Measurements from ENCODE around the gene KCNN3.

Gene KCNN3

DNA sequence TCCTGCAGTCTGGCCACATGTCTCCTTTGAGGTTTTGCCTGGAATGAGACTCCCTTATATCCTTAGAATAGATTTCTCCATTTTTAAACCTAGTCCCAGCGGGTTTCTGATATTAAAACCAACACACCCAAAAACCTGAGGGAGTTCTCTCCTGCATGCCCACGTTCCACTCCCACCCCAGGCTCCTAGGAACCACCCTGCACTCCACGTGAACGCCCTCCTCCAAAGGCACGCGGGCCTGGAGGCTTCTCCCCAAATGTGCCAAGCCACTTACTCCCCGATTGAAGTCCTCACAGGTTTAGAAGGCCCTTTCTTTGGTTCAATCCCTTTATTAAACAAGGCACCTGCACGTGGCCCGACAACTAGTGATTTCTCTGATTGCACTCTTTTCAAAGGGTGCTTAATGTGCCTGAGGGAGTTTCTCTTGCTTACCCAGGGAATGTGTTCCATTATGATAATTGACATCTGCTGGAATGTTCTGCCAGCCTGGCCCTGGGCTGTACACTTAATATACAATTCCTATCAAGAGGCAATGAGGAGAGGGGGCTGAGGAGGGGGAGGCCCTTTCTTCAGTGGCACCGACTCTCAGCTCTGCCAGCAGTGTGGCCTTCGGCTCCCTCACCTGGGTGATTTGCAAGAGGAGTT, 157.8 kb downstream of the KCNN3 start:
- TF ChIP-seq EZH2 (optimal IDR thresholded peaks at IDR 0.05; ENCODE audit: low read depth, low read length) (no peak), EZH2phosphoT487 (IDR thresholded peaks at IDR 0.05; ENCODE audit: low read length) (no peak), CTCF (IDR thresholded peaks at IDR 0.05; ENCODE audit: low read length) (no peak)
- H3K4me2 ChIP-seq (ENCODE audit: low read depth, low read length): no peak overlapping the region
- H4K20me1 ChIP-seq (ENCODE audit: insufficient read depth, low read length): no peaks in the 10 kb centered on the region
- no peaks in the 10 kb centered on the region for H3K9me3 ChIP-seq (replicated peaks; ENCODE audit: insufficient read depth, low read length)
- H3K79me2 ChIP-seq (ENCODE audit: low read length): no peaks in the 10 kb centered on the region
- H2AFZ ChIP-seq (ENCODE audit: low read length): no peak overlapping the region
- no peaks in the 10 kb centered on the region for H3K9me2 ChIP-seq (replicated peaks; ENCODE audit: insufficient read depth, low read length)
- H3K9ac ChIP-seq (ENCODE audit: low read length): no peak overlapping the region
- peaks cover 12% of the 10 kb centered on the region for H3F3A ChIP-seq (ENCODE audit: insufficient read depth, low read length)
- no peak overlapping the region for H3K4me3 ChIP-seq (ENCODE audit: low read length)
- no peak for DNase-seq
- H3K27ac ChIP-seq (ENCODE audit: low read length): no peak overlapping the region
- H3K4me1 ChIP-seq (ENCODE audit: low read length): no peaks in the 10 kb centered on the region
- H3K27me3 ChIP-seq (replicated peaks; ENCODE audit: insufficient read depth, low read length): no peaks in the 10 kb centered on the region
- 0 out of 2 replicates have a peak, but pooled peaks cover 3% of the 10 kb centered on the region for H3K36me3 ChIP-seq (replicated peaks; ENCODE audit: insufficient read depth, low read length)

- Histone ChIP-seq H4K20me1 (ENCODE audit: insufficient read depth, low read length) (no peaks in the 10 kb centered on the region), H3K9ac (ENCODE audit: low read length) (no peak overlapping the region), H3K27me3 (replicated peaks; ENCODE audit: insufficient read depth, low read length) (no peaks in the 10 kb centered on the region), H3K9me2 (replicated peaks; ENCODE audit: insufficient read depth, low read length) (no peaks in the 10 kb centered on the region), H3K4me2 (ENCODE audit: low read depth, low read length) (no peak overlapping the region), H3K79me2 (ENCODE audit: low read length) (no peaks in the 10 kb centered on the region), H3K27ac (ENCODE audit: low read length) (no peak overlapping the region), H3F3A (ENCODE audit: insufficient read depth, low read length) (peaks cover 12% of the 10 kb centered on the region), H3K36me3 (replicated peaks; ENCODE audit: insufficient read depth, low read length) (0 out of 2 replicates have a peak, but pooled peaks cover 3% of the 10 kb centered on the region), H2AFZ (ENCODE audit: low read length) (no peak overlapping the region), H3K4me1 (ENCODE audit: low read length) (no peaks in the 10 kb centered on the region), H3K9me3 (replicated peaks; ENCODE audit: insufficient read depth, low read length) (no peaks in the 10 kb centered on the region), H3K4me3 (ENCODE audit: low read length) (no peak overlapping the region)
- TF ChIP-seq CTCF (IDR thresholded peaks at IDR 0.05; ENCODE audit: low read length) (no peak), EZH2 (optimal IDR thresholded peaks at IDR 0.05; ENCODE audit: low read depth, low read length) (no peak), EZH2phosphoT487 (IDR thresholded peaks at IDR 0.05; ENCODE audit: low read length) (no peak)
- no peak for DNase-seq
These were observed 158.7 kb downstream of the KCNN3 start for GRCh38 chr1:154711416-154711815.

DNA sequence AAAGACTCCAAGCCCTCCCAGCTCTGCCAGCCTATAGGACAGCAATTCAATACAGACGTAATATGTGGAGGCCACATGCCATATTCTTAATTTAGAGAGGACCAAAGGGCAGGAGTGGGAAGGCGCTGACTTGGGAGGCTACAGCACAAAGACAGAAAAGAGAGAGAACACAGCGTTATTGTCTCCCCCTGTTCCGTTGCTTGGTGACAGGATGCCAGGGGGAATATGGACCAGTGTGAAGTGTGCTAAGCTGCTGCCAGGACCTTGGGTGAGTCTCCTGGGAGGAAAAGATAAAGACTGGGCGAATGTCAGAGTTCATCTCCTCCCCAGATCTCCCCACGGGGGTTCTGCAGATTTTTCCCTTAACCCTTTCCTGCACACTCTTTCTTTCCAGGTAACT, 160.0 kb downstream of the KCNN3 start:
- DNase-seq: no peak
- no peaks in the 10 kb centered on the region for H3K9me2 ChIP-seq (replicated peaks; ENCODE audit: insufficient read depth, low read length)

More for the DNA sequence above, 160.0 kb downstream of the KCNN3 start:
- no peaks in the 10 kb centered on the region for H3K9me3 ChIP-seq (replicated peaks; ENCODE audit: insufficient read depth, low read length)
- no peaks in the 10 kb centered on the region for H3K79me2 ChIP-seq (ENCODE audit: low read length)
- no peaks in the 10 kb centered on the region for H4K20me1 ChIP-seq (ENCODE audit: insufficient read depth, low read length)
- H3K4me3 ChIP-seq (ENCODE audit: low read length): no peak overlapping the region
- no peak overlapping the region for H3K9ac ChIP-seq (ENCODE audit: low read length)
- peaks cover 12% of the 10 kb centered on the region for H3F3A ChIP-seq (ENCODE audit: insufficient read depth, low read length)
- H3K4me2 ChIP-seq (ENCODE audit: low read depth, low read length): no peak overlapping the region
- no peak overlapping the region for H3K27ac ChIP-seq (ENCODE audit: low read length)
- H2AFZ ChIP-seq (ENCODE audit: low read length): no peak overlapping the region
- H3K27me3 ChIP-seq (replicated peaks; ENCODE audit: insufficient read depth, low read length): no peaks in the 10 kb centered on the region
- TF ChIP-seq EZH2phosphoT487 (IDR thresholded peaks at IDR 0.05; ENCODE audit: low read length) (no peak), EZH2 (optimal IDR thresholded peaks at IDR 0.05; ENCODE audit: low read depth, low read length) (no peak), CTCF (IDR thresholded peaks at IDR 0.05; ENCODE audit: low read length) (no peak)
- 0 out of 2 replicates have a peak, but pooled peaks cover 3% of the 10 kb centered on the region for H3K36me3 ChIP-seq (replicated peaks; ENCODE audit: insufficient read depth, low read length)
- H3K4me1 ChIP-seq (ENCODE audit: low read length): no peaks in the 10 kb centered on the region
